Panc1 (cell line): ENCODE measurements around the gene TMEM91.

Experiments used
- CTCF ChIP-seq: fragments of 450-650 bp; IDR thresholded peaks from 2 replicates; pipeline ENCODE4 v1.5.1; 2017; ENCODE audit warnings: mild to moderate bottlenecking
- POLR2AphosphoS5 ChIP-seq: IDR thresholded peaks from 2 replicates; pipeline ENCODE4 v1.6.1; 2012; ENCODE audit warnings: mild to moderate bottlenecking, low read depth, low read length, moderate library complexity

DNA sequence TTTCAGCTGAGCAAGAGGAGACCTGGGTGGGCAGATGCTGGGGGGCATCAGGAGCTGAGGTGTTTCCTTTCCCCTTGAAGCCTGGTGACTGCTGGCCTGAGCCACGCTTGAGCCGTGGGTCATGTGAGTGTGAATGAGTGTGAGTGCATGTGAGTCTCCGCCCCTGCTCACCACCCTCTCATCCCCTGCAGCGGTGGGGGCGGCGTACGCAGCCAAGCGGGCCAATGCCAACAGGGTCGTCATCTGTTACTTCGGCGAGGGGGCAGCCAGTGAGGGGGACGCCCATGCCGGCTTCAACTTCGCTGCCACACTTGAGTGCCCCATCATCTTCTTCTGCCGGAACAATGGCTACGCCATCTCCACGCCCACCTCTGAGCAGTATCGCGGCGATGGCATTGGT, 45.6 kb downstream of the TMEM91 start:
- TF ChIP-seq CTCF, result no peak
- no peak for TF ChIP-seq POLR2AphosphoS5
